ENCODE results near the gene KAT14. TPM values are rescaled to one million over a fixed set of nuclear protein-coding genes. Genes with fewer than 3 reads are reported as not detected.
A peak's percentile ranks its signal among the peaks of the same experiment; 100 is the strongest.

Gene KAT14
- total RNA-seq, 1 donor, result 18.2 TPM

- TF ChIP-seq CTCF (IDR thresholded peaks at IDR 0.05; ENCODE audit: insufficient read depth, low read length), result no peak
- H3K4me3 ChIP-seq (ENCODE audit: low read depth, low read length), result peak overlapping the region; percentile 89
These were observed 561 bp downstream of the KAT14 start for GRCh38 chr20:18138266-18138582.

GRCh38 chr20:18138639-18139583 lies 1.2 kb downstream of the KAT14 start:
- no peak for DNase-seq (ENCODE audit: low read depth)
- TF ChIP-seq CTCF (IDR thresholded peaks at IDR 0.05; ENCODE audit: insufficient read depth, low read length), result no peak
- peak overlapping the region; percentile 89 for H3K4me3 ChIP-seq (ENCODE audit: low read depth, low read length)

More at GRCh38 chr20:18138266-18138582, 561 bp downstream of the KAT14 start:
- DNase-seq (ENCODE audit: low read depth), result no peak

GRCh38 chr20:18139832-18140231 lies 2.2 kb downstream of the KAT14 start:
- no peak for TF ChIP-seq CTCF (IDR thresholded peaks at IDR 0.05; ENCODE audit: insufficient read depth, low read length)
- DNase-seq (ENCODE audit: low read depth), result no peak
- H3K4me3 ChIP-seq (ENCODE audit: low read depth, low read length), result no peak overlapping the region

GRCh38 chr20:18144541-18145099 lies 7.0 kb downstream of the KAT14 start:
- no peak for DNase-seq (ENCODE audit: low read depth)
- no peak for TF ChIP-seq CTCF (IDR thresholded peaks at IDR 0.05; ENCODE audit: insufficient read depth, low read length)
- no peak overlapping the region for H3K4me3 ChIP-seq (ENCODE audit: low read depth, low read length)

GRCh38 chr20:18154342-18154741 lies 16.7 kb downstream of the KAT14 start:
- DNase-seq (ENCODE audit: low read depth), result no peak
- TF ChIP-seq CTCF (IDR thresholded peaks at IDR 0.05; ENCODE audit: insufficient read depth, low read length), result no peak
- no peak overlapping the region for H3K4me3 ChIP-seq (ENCODE audit: low read depth, low read length)

GRCh38 chr20:18156045-18156444 lies 18.4 kb downstream of the KAT14 start:
- no peak for DNase-seq (ENCODE audit: low read depth)
- H3K4me3 ChIP-seq (ENCODE audit: low read depth, low read length), result no peak overlapping the region
- TF ChIP-seq CTCF (IDR thresholded peaks at IDR 0.05; ENCODE audit: insufficient read depth, low read length), result no peak

Measured in fibroblast of the aortic adventitia (primary cell).